Left renal pelvis (tissue), 4 donors: ENCODE results near the gene BTBD16. TPM values are rescaled to one million over a fixed set of nuclear protein-coding genes. Genes with fewer than 3 reads are reported as not detected.

Experiments
- DNase-seq, 4 donors: peaks; one replicate each; pipeline ENCODE4 v3.0.0-alpha.2; 2013; ENCODE audit warnings: low read depth in 4 of 4, low spot score in 3 of 4
- polyA plus RNA-seq, 4 donors: library from polyadenylated mRNA; unstranded; fragments of 120-200 nt; gene quantifications; one replicate each; pipeline ENCODE4 v1.2.1, GENCODE V29; 2013; ENCODE audit not compliant: insufficient read length in 4 of 4

BTBD16 gene
- polyA plus RNA-seq, 4 donors: 0.08 to 2.0 (median 0.88) TPM

- no peak for DNase-seq
These were observed 67.7 kb downstream of the BTBD16 start for GRCh38 chr10:122338609-122339441.

GRCh38 chr10:122341141-122341810 lies 70.2 kb downstream of the BTBD16 start:
- no peak for DNase-seq

- DNase-seq: no peak
These were observed 71.4 kb downstream of the BTBD16 start for GRCh38 chr10:122342293-122343134.

- no peak for DNase-seq
These were observed 72.2 kb downstream of the BTBD16 start for GRCh38 chr10:122343135-122343800.

GRCh38 chr10:122343936-122344335 lies 72.8 kb downstream of the BTBD16 start:
- DNase-seq: no peak

GRCh38 chr10:122344741-122345258 lies 73.7 kb downstream of the BTBD16 start:
- no peak for DNase-seq

- no peak for DNase-seq
These were observed 75.3 kb downstream of the BTBD16 start for GRCh38 chr10:122346326-122346950.

- DNase-seq: no peak
These were observed 76.2 kb downstream of the BTBD16 start for GRCh38 chr10:122347170-122347841.

- peak; percentile 50 to 67 (median 60) for DNase-seq
These were observed 77.4 kb downstream of the BTBD16 start for GRCh38 chr10:122348512-122348911.

- peak in 2 of 4 donors; percentile 55 to 67 for DNase-seq
These were observed 77.9 kb downstream of the BTBD16 start for GRCh38 chr10:122348935-122349361.

- DNase-seq: no peak
These were observed 78.8 kb downstream of the BTBD16 start for GRCh38 chr10:122349758-122350369.

- DNase-seq: no peak
These were observed 79.8 kb downstream of the BTBD16 start for GRCh38 chr10:122350893-122351292.

GRCh38 chr10:122352817-122353525 lies 81.9 kb downstream of the BTBD16 start:
- DNase-seq: no peak

- no peak for DNase-seq
These were observed 83.3 kb downstream of the BTBD16 start for GRCh38 chr10:122354383-122354782.

GRCh38 chr10:122357685-122358084 lies 86.6 kb downstream of the BTBD16 start:
- DNase-seq: no peak

GRCh38 chr10:122359621-122360020 lies 88.5 kb downstream of the BTBD16 start:
- DNase-seq: no peak

- DNase-seq: no peak
These were observed 90.0 kb downstream of the BTBD16 start for GRCh38 chr10:122361046-122361445.

- DNase-seq: no peak
These were observed 91.0 kb downstream of the BTBD16 start for GRCh38 chr10:122362031-122362592.
